Activated CD4-positive, alpha-beta T cell treated with anti-CD3 and anti-CD28 coated beads, Interleukin-2, amount 10 ng/mL, durations not matched to agents 7 days and 5 days (primary cell): Measurements from ENCODE around the gene TBC1D7. TPM values are rescaled to one million over a fixed set of nuclear protein-coding genes. Genes with fewer than 3 reads are reported as not detected.

Source experiments
- CTCF ChIA-PET: fragments of 350-600 bp; sonication (Branson Sonifier 250); formaldehyde crosslinking; loops from one replicate; lab custom pipeline; 2021; ENCODE audit warnings: antibody characterized with exemption; lab: Charles Lee
- POLR2A ChIA-PET: fragments of 350-600 bp; sonication (Branson Sonifier 250); formaldehyde crosslinking; loops from one replicate; lab custom pipeline; 2021; ENCODE audit warnings: antibody characterized with exemption; lab: Charles Lee
- DNase-seq: peaks from one replicate; pipeline ENCODE4 v3.0.0-alpha.2; 2020
- H3K27ac Mint-ChIP-seq: one replicate; pipeline ENCODE4 v1.8.0; 2021; ENCODE audit warnings: mild to moderate bottlenecking, moderate library complexity, mixed read lengths
- H3K27me3 Mint-ChIP-seq: one replicate; pipeline ENCODE4 v1.8.0; 2021; ENCODE audit warnings: mixed read lengths
- H3K36me3 Mint-ChIP-seq: one replicate; pipeline ENCODE4 v1.8.0; 2021; ENCODE audit warnings: low read depth, mixed read lengths
- H3K4me1 Mint-ChIP-seq: one replicate; pipeline ENCODE4 v1.8.0; 2021; ENCODE audit warnings: mixed read lengths
- H3K4me3 Mint-ChIP-seq: one replicate; pipeline ENCODE4 v1.8.0; 2021; ENCODE audit warnings: mild to moderate bottlenecking, moderate library complexity, mixed read lengths
- H3K9me3 Mint-ChIP-seq: one replicate; pipeline ENCODE4 v1.8.0; 2021; ENCODE audit warnings: mixed read lengths
- total RNA-seq, 2 experiments: library from RNA; stranded (reverse); gene quantifications; one replicate each; pipeline ENCODE4 v1.2.3, GENCODE V29; 2021

Gene TBC1D7
- total RNA-seq, 2 experiments from 2014 or later, result 18.1 to 20.0 TPM

DNA sequence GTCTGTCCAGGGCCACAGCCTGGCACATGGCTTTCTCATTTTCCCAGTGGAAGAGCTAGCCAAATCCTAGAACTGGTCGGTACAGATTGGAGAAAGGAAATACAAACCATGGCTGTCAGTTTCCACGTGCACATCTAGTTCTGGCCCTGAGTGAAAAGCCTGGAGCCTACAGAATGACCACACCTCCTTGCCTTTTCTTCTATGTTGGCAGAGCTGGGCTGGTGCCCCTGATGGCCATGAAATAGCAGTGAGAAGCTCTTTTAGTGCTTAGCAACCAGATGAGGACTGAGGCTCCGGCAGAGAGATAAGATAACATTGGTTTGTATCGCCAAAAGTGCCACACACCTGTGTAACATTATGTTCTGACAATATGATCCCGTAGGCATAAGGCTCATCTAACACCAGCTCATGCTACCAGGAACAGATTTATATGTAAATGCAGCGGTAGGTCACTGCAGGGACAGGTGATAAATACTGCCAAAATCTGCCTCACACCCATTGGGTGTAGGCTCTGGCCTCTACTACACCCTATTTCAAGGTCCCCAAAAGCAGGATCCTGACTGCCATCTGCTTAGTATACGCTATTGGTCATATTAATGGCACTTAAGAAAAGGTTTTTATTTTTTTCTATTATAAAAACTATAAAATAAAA is 39.9 kb upstream of the TBC1D7 start:
- Mint-ChIP-seq H3K27me3 (no peaks in the 10 kb centered on the region), H3K4me3 (no peak overlapping the region), H3K4me1 (no peaks in the 10 kb centered on the region), H3K9me3 (no peaks in the 10 kb centered on the region), H3K27ac (no peak overlapping the region), H3K36me3 (no peaks in the 10 kb centered on the region)
- POLR2A ChIA-PET, result no interaction called here
- CTCF ChIA-PET, result interaction anchor here (1.0 kb wide), 1 partner anchor 99 kb away, joined by 3 read pairs; no protein-coding TSS in a partner anchor
- no peak for DNase-seq

DNA sequence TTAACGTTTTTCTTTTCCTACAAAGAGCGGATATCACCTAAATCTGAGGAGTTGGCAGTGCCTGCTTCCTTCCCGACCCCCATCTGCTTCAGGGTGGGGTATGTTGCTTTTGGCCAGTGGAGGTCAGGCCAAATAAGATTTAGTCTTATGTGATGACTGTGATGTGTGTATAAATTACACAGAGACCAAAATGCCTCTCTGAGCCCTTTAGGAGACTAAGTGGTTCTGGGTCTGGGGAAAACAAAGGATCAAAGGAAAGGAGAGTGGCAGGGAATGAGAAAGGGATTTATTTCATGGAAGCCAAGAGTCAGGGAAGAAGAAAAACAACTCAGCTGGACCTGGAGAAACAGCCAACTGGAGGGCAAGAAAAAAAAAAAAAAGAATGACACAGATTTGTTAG is 39.1 kb upstream of the TBC1D7 start:
- Mint-ChIP-seq H3K36me3 (no peaks in the 10 kb centered on the region), H3K4me3 (no peak overlapping the region), H3K27ac (no peak overlapping the region), H3K4me1 (no peaks in the 10 kb centered on the region), H3K9me3 (no peaks in the 10 kb centered on the region), H3K27me3 (no peaks in the 10 kb centered on the region)
- ChIA-PET POLR2A (no interaction called here), CTCF (interaction anchor here (1.0 kb wide), 1 partner anchor 98 kb away, joined by 3 read pairs; no protein-coding TSS in a partner anchor)
- no peak for DNase-seq

DNA sequence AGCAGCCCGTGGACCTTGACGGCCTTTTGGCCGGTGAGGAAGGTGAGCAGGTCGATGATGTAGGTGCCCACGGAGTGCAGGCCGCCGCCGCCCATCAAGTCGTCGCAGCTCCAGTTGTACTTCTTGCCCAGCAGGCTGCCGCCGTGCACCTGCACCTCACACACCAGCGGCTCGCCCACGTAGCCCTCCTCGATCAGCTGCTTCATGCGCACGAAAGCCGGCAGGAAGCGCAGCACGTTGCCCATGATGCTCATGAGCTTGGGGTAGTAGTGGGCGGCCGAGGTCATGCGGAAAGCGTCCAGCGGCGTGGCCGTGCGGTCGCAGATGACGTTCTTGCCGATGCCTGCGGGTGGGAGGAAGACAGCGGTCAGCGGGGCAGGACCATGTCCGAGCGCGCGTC is 37.0 kb upstream of the TBC1D7 start:
- CTCF ChIA-PET, result interaction anchor here (0.8 kb wide), 1 partner anchor 429 kb away, joined by 3 read pairs; no protein-coding TSS in a partner anchor
- DNase-seq, result no peak
- Mint-ChIP-seq H3K27me3 (no peaks in the 10 kb centered on the region), H3K4me1 (peaks cover 9% of the 10 kb centered on the region), H3K27ac (no peak overlapping the region), H3K9me3 (no peaks in the 10 kb centered on the region), H3K4me3 (no peak overlapping the region), H3K36me3 (no peaks in the 10 kb centered on the region)
- POLR2A ChIA-PET, result no interaction called here

GRCh38 chr6:13364842-13365241 is 36.5 kb upstream of the TBC1D7 start:
- Mint-ChIP-seq H3K27me3 (no peaks in the 10 kb centered on the region), H3K9me3 (no peaks in the 10 kb centered on the region), H3K36me3 (no peaks in the 10 kb centered on the region), H3K4me1 (peaks cover 11% of the 10 kb centered on the region), H3K4me3 (no peak overlapping the region), H3K27ac (no peak overlapping the region)
- DNase-seq, result no peak
- CTCF ChIA-PET, result interaction anchor here (0.8 kb wide), 1 partner anchor 430 kb away, joined by 3 read pairs; no protein-coding TSS in a partner anchor
- POLR2A ChIA-PET, result no interaction called here

DNA sequence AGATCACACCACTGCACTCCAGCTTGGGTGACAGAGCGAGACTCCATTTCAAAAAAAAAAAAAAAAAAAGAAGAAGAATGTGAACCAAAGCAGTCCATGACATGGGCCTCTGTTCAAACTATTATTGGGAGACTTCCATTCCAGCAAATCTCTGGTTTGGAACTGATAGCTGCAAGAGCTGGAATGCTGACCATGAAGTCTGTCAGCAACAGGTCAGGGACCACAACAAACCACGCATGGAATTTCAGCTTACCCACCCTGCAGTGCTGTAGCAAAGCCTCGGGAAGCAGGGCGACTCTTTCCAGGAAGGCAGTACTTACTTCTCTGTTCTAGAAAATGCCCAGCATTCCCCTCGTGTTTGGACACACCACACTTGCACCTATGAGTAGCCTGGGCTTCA is 34.1 kb upstream of the TBC1D7 start:
- no peak for DNase-seq
- ChIA-PET POLR2A (no interaction called here), CTCF (no interaction called here)
- Mint-ChIP-seq H3K36me3 (peaks cover 2% of the 10 kb centered on the region), H3K9me3 (no peaks in the 10 kb centered on the region), H3K27me3 (no peaks in the 10 kb centered on the region), H3K27ac (no peak overlapping the region), H3K4me1 (peaks cover 18% of the 10 kb centered on the region), H3K4me3 (no peak overlapping the region)

- CTCF ChIA-PET, result interaction anchor here (0.8 to 1.2 kb wide), 2 partner anchors 214 to 254 kb away, joined by 3 to 4 read pairs; partner anchors contain the start of genes NOL7 and SIRT5
- DNase-seq, result no peak
- Mint-ChIP-seq H3K4me1 (peaks cover 33% of the 10 kb centered on the region), H3K27me3 (no peaks in the 10 kb centered on the region), H3K36me3 (peaks cover 2% of the 10 kb centered on the region), H3K4me3 (no peak overlapping the region), H3K27ac (no peak overlapping the region), H3K9me3 (no peaks in the 10 kb centered on the region)
- POLR2A ChIA-PET, result no interaction called here
Measured at GRCh38 chr6:13360671-13361540, 32.6 kb upstream of the TBC1D7 start.

GRCh38 chr6:13359287-13359686 is 30.9 kb upstream of the TBC1D7 start:
- DNase-seq, result no peak
- peaks cover 2% of the 10 kb centered on the region for H3K36me3 Mint-ChIP-seq
- POLR2A ChIA-PET, result no interaction called here
- H3K27me3 Mint-ChIP-seq, result no peaks in the 10 kb centered on the region
- H3K27ac Mint-ChIP-seq, result no peak overlapping the region
- CTCF ChIA-PET, result interaction anchor here (2.6 kb wide), 1 partner anchor 216 kb away, joined by 9 read pairs; the partner anchor contains the start of gene SIRT5
- no peaks in the 10 kb centered on the region for H3K9me3 Mint-ChIP-seq
- no peak overlapping the region for H3K4me3 Mint-ChIP-seq
- H3K4me1 Mint-ChIP-seq, result peaks cover 49% of the 10 kb centered on the region

- peaks cover 56% of the 10 kb centered on the region for H3K4me1 Mint-ChIP-seq
- no peaks in the 10 kb centered on the region for H3K27me3 Mint-ChIP-seq
- peaks cover 2% of the 10 kb centered on the region for H3K36me3 Mint-ChIP-seq
- H3K9me3 Mint-ChIP-seq, result no peaks in the 10 kb centered on the region
- DNase-seq, result no peak
- ChIA-PET POLR2A (no interaction called here), CTCF (interaction anchor here (0.9 to 2.6 kb wide), 2 partner anchors 20 to 217 kb away, joined by 3 to 9 read pairs; partner anchors contain the start of gene SIRT5)
- no peak overlapping the region for H3K4me3 Mint-ChIP-seq
- H3K27ac Mint-ChIP-seq, result no peak overlapping the region
Measured at GRCh38 chr6:13358511-13358910, 30.2 kb upstream of the TBC1D7 start.

DNA sequence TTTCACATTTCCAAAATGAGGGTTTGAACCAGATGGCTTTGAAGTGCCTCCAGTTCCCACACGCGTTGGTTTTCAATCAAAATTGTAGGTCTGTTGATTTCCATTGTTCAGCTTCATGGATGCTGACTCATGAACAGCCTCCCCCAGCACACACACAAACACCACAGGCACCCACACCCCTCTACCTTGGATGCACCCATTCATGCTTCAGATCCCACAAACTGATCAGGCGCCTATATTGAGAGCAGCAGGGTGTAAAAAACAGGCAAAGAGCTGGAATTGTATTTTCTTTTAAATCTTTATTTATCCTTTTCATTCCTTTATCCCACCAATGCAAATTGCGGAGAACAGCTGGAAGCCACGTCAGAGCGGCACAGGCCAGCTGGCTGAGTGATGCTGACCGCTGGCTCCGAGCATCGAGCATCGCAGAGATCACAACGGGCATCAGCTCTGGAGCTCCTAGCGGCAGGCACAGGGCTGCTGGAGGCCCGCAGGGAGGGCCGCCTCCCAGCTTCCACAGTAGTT is 29.3 kb upstream of the TBC1D7 start:
- Mint-ChIP-seq H3K27ac (peak overlapping the region; percentile 98), H3K4me3 (no peak overlapping the region), H3K27me3 (no peaks in the 10 kb centered on the region), H3K36me3 (peaks cover 2% of the 10 kb centered on the region), H3K9me3 (no peaks in the 10 kb centered on the region), H3K4me1 (peaks cover 61% of the 10 kb centered on the region)
- ChIA-PET POLR2A (interaction anchor here (1.2 kb wide), 1 partner anchor 27 kb away, joined by 4 read pairs; no protein-coding TSS in a partner anchor), CTCF (interaction anchor here (0.6 to 2.6 kb wide), 8 partner anchors 8 to 781 kb away, joined by 3 to 9 read pairs (median 4); partner anchors contain the start of genes NOL7 and SIRT5)
- no peak for DNase-seq

- POLR2A ChIA-PET, result no interaction called here
- Mint-ChIP-seq H3K4me1 (peaks cover 61% of the 10 kb centered on the region), H3K27me3 (no peaks in the 10 kb centered on the region), H3K36me3 (peaks cover 2% of the 10 kb centered on the region), H3K9me3 (peaks cover 2% of the 10 kb centered on the region), H3K4me3 (peak overlapping the region; percentile 65), H3K27ac (peak overlapping the region; percentile 98)
- peak; percentile 68 for DNase-seq
- CTCF ChIA-PET, result interaction anchor here (1.1 to 2.3 kb wide), 4 partner anchors 19 to 130 kb away, joined by 3 to 6 read pairs (median 4); partner anchors contain the start of gene GFOD1
Measured at GRCh38 chr6:13355999-13356785, 27.9 kb upstream of the TBC1D7 start.

- Mint-ChIP-seq H3K27me3 (no peaks in the 10 kb centered on the region), H3K36me3 (peaks cover 2% of the 10 kb centered on the region), H3K4me1 (peaks cover 52% of the 10 kb centered on the region), H3K27ac (peak overlapping the region; percentile 98), H3K4me3 (peak overlapping the region; percentile 65), H3K9me3 (peaks cover 2% of the 10 kb centered on the region)
- ChIA-PET CTCF (interaction anchor here (0.6 to 2.3 kb wide), 6 partner anchors 18 to 215 kb away, joined by 3 to 6 read pairs (median 4); partner anchors contain the start of gene GFOD1), POLR2A (no interaction called here)
- DNase-seq, result peak; percentile 49
Measured at GRCh38 chr6:13355043-13355945, 27.0 kb upstream of the TBC1D7 start.
